ENCODE measurements around the gene DSG3. TPM values are rescaled to one million over a fixed set of nuclear protein-coding genes. Genes with fewer than 3 reads are reported as not detected.

Gene DSG3
- total RNA-seq, 1 donor from 2014 or later = not detected

- no peaks in the 10 kb centered on the region for H3K9me3 Mint-ChIP-seq
- no peak overlapping the region for H3K27ac Mint-ChIP-seq (ENCODE audit: unreplicated experiment)
- H3K27me3 Mint-ChIP-seq (ENCODE audit: low read depth) = no peaks in the 10 kb centered on the region
- peaks cover 38% of the 10 kb centered on the region for H3K4me1 Mint-ChIP-seq
- no peak for DNase-seq (ENCODE audit: low read depth, low spot score)
- H3K36me3 Mint-ChIP-seq (ENCODE audit: low read depth) = no peaks in the 10 kb centered on the region
- no peak for TF ChIP-seq CTCF (conservative IDR thresholded peaks at IDR 0.05)
- no peak overlapping the region for H3K4me3 Mint-ChIP-seq
These were observed 62.8 kb downstream of the DSG3 start for GRCh38 chr18:31510319-31510718.

GRCh38 chr18:31511098-31511497 is 63.6 kb downstream of the DSG3 start:
- Mint-ChIP-seq H3K9me3 (no peaks in the 10 kb centered on the region), H3K4me1 (peaks cover 38% of the 10 kb centered on the region), H3K27me3 (ENCODE audit: low read depth) (no peaks in the 10 kb centered on the region), H3K4me3 (no peak overlapping the region), H3K36me3 (ENCODE audit: low read depth) (no peaks in the 10 kb centered on the region), H3K27ac (ENCODE audit: unreplicated experiment) (no peak overlapping the region)
- no peak for DNase-seq (ENCODE audit: low read depth, low spot score)
- peak; percentile 53 for TF ChIP-seq CTCF (conservative IDR thresholded peaks at IDR 0.05)

- Mint-ChIP-seq H3K27me3 (ENCODE audit: low read depth) (no peaks in the 10 kb centered on the region), H3K4me3 (no peak overlapping the region), H3K4me1 (peaks cover 38% of the 10 kb centered on the region), H3K36me3 (ENCODE audit: low read depth) (no peaks in the 10 kb centered on the region), H3K9me3 (no peaks in the 10 kb centered on the region), H3K27ac (ENCODE audit: unreplicated experiment) (no peak overlapping the region)
- DNase-seq (ENCODE audit: low read depth, low spot score) = no peak
- no peak for TF ChIP-seq CTCF (conservative IDR thresholded peaks at IDR 0.05)
These were observed 64.7 kb downstream of the DSG3 start for GRCh38 chr18:31512203-31512764.

GRCh38 chr18:31513189-31513935 is 65.8 kb downstream of the DSG3 start:
- Mint-ChIP-seq H3K27me3 (ENCODE audit: low read depth) (no peaks in the 10 kb centered on the region), H3K4me3 (no peak overlapping the region), H3K4me1 (peaks cover 38% of the 10 kb centered on the region), H3K9me3 (no peaks in the 10 kb centered on the region), H3K27ac (ENCODE audit: unreplicated experiment) (no peak overlapping the region), H3K36me3 (ENCODE audit: low read depth) (no peaks in the 10 kb centered on the region)
- DNase-seq (ENCODE audit: low read depth, low spot score) = no peak
- no peak for TF ChIP-seq CTCF (conservative IDR thresholded peaks at IDR 0.05)

- Mint-ChIP-seq H3K27me3 (ENCODE audit: low read depth) (no peaks in the 10 kb centered on the region), H3K36me3 (ENCODE audit: low read depth) (peaks cover 3% of the 10 kb centered on the region), H3K27ac (ENCODE audit: unreplicated experiment) (no peak overlapping the region), H3K9me3 (no peaks in the 10 kb centered on the region), H3K4me3 (no peak overlapping the region), H3K4me1 (peaks cover 19% of the 10 kb centered on the region)
- TF ChIP-seq CTCF (conservative IDR thresholded peaks at IDR 0.05) = no peak
- DNase-seq (ENCODE audit: low read depth, low spot score) = no peak
These were observed 68.9 kb downstream of the DSG3 start for GRCh38 chr18:31516437-31516836.
